ENCODE data around the gene HOXD9. TPM values are rescaled to one million over a fixed set of nuclear protein-coding genes. Genes with fewer than 3 reads are reported as not detected.

HOXD9 gene
- polyA plus RNA-seq, 1 of the 3 experiments (the other 2 are of a cell fraction), result 4.8 TPM

- Histone ChIP-seq H3K79me2 (ENCODE audit: insufficient read depth) (no peaks in the 10 kb centered on the region), H3K27ac (ENCODE audit: low read depth in 2 of 2, low read length in 1 of 2) (no peak overlapping the region), H3K4me1 (ENCODE audit: control insufficient read depth in 1 of 2, insufficient read depth in 2 of 2, low read depth in 1 of 2, low read length in 1 of 2) (peaks cover 0 to 8% of the 10 kb centered on the region in 2 experiments; a peak in 2 of 4 replicates), H3K4me3 (ENCODE audit: low read depth in 2 of 2, low read length in 1 of 2) (no peak overlapping the region), H3K9me2 (no peaks in the 10 kb centered on the region), H3F3A (replicated peaks; ENCODE audit: insufficient read depth) (no peaks in the 10 kb centered on the region), H4K20me1 (ENCODE audit: insufficient read depth) (no peaks in the 10 kb centered on the region), H3K9ac (no peak overlapping the region), H2AFZ (ENCODE audit: low read depth) (no peak overlapping the region), H3K27me3 (ENCODE audit: insufficient read depth) (no peaks in the 10 kb centered on the region), H3K4me2 (no peak overlapping the region), H3K9me3 (no peaks in the 10 kb centered on the region), H3K36me3 (replicated peaks in 1 of 2; ENCODE audit: control insufficient read depth in 1 of 2, insufficient read depth in 2 of 2, low read length in 1 of 2) (peaks cover 0 to 3% of the 10 kb centered on the region in 2 experiments)
- TF ChIP-seq GATA2 (CRISPR knock-in tag; IDR thresholded peaks at IDR 0.05) (no peak), NFIC (IDR thresholded peaks at IDR 0.05; ENCODE audit: borderline replicate concordance) (no peak), RFX5 (IDR thresholded peaks at IDR 0.05; ENCODE audit: low read length) (no peak), POLR2AphosphoS5 (IDR thresholded peaks at IDR 0.05; ENCODE audit: low read depth, low read length) (no peak), EZH2phosphoT487 (IDR thresholded peaks at IDR 0.05; ENCODE audit: borderline replicate concordance, low read depth) (no peak), YY1 (IDR thresholded peaks at IDR 0.05; ENCODE audit: low read depth) (no peak), RCOR1 (IDR thresholded peaks at IDR 0.05; ENCODE audit: low read length) (no peak), MXI1 (IDR thresholded peaks at IDR 0.05; ENCODE audit: low read depth, low read length) (no peak), ELF1 (IDR thresholded peaks at IDR 0.05) (no peak), TCF12 (IDR thresholded peaks at IDR 0.05) (no peak), FOSL2 (IDR thresholded peaks at IDR 0.05; ENCODE audit: borderline replicate concordance, low read depth) (no peak)
- TF ChIP-seq, protein P1, sequence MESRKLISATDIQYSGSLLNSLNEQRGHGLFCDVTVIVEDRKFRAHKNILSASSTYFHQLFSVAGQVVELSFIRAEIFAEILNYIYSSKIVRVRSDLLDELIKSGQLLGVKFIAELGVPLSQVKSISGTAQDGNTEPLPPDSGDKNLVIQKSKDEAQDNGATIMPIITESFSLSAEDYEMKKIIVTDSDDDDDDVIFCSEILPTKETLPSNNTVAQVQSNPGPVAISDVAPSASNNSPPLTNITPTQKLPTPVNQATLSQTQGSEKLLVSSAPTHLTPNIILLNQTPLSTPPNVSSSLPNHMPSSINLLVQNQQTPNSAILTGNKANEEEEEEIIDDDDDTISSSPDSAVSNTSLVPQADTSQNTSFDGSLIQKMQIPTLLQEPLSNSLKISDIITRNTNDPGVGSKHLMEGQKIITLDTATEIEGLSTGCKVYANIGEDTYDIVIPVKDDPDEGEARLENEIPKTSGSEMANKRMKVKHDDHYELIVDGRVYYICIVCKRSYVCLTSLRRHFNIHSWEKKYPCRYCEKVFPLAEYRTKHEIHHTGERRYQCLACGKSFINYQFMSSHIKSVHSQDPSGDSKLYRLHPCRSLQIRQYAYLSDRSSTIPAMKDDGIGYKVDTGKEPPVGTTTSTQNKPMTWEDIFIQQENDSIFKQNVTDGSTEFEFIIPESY (IDR thresholded peaks at IDR 0.05; ENCODE audit: borderline replicate concordance, low read depth), result no peak
- TF ChIP-seq, protein P2, sequence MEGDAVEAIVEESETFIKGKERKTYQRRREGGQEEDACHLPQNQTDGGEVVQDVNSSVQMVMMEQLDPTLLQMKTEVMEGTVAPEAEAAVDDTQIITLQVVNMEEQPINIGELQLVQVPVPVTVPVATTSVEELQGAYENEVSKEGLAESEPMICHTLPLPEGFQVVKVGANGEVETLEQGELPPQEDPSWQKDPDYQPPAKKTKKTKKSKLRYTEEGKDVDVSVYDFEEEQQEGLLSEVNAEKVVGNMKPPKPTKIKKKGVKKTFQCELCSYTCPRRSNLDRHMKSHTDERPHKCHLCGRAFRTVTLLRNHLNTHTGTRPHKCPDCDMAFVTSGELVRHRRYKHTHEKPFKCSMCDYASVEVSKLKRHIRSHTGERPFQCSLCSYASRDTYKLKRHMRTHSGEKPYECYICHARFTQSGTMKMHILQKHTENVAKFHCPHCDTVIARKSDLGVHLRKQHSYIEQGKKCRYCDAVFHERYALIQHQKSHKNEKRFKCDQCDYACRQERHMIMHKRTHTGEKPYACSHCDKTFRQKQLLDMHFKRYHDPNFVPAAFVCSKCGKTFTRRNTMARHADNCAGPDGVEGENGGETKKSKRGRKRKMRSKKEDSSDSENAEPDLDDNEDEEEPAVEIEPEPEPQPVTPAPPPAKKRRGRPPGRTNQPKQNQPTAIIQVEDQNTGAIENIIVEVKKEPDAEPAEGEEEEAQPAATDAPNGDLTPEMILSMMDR (IDR thresholded peaks at IDR 0.05), result no peak
- TF ChIP-seq, protein P3, sequence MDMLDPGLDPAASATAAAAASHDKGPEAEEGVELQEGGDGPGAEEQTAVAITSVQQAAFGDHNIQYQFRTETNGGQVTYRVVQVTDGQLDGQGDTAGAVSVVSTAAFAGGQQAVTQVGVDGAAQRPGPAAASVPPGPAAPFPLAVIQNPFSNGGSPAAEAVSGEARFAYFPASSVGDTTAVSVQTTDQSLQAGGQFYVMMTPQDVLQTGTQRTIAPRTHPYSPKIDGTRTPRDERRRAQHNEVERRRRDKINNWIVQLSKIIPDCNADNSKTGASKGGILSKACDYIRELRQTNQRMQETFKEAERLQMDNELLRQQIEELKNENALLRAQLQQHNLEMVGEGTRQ (IDR thresholded peaks at IDR 0.05; ENCODE audit: borderline replicate concordance, low read depth, low read length), result no peak
- TF ChIP-seq, protein P4, sequence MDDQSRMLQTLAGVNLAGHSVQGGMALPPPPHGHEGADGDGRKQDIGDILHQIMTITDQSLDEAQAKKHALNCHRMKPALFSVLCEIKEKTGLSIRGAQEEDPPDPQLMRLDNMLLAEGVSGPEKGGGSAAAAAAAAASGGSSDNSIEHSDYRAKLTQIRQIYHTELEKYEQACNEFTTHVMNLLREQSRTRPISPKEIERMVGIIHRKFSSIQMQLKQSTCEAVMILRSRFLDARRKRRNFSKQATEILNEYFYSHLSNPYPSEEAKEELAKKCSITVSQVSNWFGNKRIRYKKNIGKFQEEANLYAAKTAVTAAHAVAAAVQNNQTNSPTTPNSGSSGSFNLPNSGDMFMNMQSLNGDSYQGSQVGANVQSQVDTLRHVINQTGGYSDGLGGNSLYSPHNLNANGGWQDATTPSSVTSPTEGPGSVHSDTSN (IDR thresholded peaks at IDR 0.05), result no peak
- no peak for DNase-seq
- WGBS (ENCODE audit: low lambda C conversion rate), result 93% methylated on average over 22 of the region's 22 CpGs
- ChIA-PET POLR2A (interaction anchor here (1.6 kb wide), 1 partner anchor 393 kb away, joined by 3 read pairs; no protein-coding TSS in a partner anchor), CTCF (interaction anchor here (0.9 to 2.0 kb wide), 6 partner anchors 8 to 477 kb away, joined by 3 to 8 read pairs (median 4); no protein-coding TSS in a partner anchor)
These were observed 38.7 kb downstream of the HOXD9 start for GRCh38 chr2:176160986-176161824.
